T47D (cell line): ENCODE data around the gene PRICKLE4.

ENCODE experiments used
- DNase-seq, 2 experiments: peaks; one replicate each; pipeline versions ENCODE4 v3.0.0 to v3.0.0-alpha.2; 2011 to 2012; ENCODE audit warnings: low read depth in 1 of 2, low spot score in 1 of 2
- JUND ChIP-seq: IDR thresholded peaks from 2 replicates; pipeline ENCODE4 v1.6.1; 2012; ENCODE audit warnings: low read depth
- in situ Hi-C: cut with HindIII; loops from 2 replicates; pipeline ENCODE4 v1.10.0; 2016; ENCODE audit warnings: low sequenced_read_pairs, low pct_unique_long_range_greater_than_20kb

Gene PRICKLE4

DNA sequence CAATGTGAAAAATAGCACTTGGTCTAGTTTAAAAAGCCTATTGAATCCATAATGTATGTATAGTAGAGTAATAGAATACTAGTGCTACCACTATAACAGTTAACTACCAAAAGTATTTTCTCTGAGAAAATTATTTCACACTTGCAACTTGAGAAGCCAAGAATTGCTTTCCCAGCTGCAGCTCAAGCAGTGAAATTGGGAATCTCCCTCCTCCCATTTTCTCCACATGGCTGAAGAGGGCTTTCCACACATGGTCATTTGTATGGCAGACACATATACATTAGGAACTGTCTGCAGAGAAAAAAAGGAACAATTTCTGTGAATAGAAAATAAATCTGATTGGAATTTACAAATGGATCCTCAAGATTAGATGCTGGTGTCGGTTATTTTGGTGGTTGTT is 41.4 kb downstream of the PRICKLE4 start:
- no peak for TF ChIP-seq JUND
- in situ Hi-C loops: no loop called here
- DNase-seq: no peak

DNA sequence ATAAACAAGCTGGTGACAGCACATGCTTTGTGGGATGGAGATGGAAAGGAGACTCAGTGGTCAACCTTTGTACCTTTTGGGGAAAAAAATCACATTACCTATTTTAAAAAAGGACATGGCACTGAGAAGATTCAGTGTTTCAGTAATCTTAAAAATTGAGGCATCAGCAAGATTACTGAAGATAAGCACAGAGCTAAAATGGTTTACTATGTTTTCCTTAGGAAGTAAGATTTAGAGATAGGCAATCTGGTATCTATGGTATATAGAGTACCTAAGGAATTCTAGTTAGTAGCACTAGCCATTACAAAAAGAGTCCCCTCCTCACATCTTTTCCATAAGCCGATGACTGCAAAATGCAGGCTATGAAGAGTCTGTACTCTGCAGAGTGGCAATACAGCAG is 42.6 kb downstream of the PRICKLE4 start:
- in situ Hi-C loops: no loop called here
- no peak for TF ChIP-seq JUND

DNA sequence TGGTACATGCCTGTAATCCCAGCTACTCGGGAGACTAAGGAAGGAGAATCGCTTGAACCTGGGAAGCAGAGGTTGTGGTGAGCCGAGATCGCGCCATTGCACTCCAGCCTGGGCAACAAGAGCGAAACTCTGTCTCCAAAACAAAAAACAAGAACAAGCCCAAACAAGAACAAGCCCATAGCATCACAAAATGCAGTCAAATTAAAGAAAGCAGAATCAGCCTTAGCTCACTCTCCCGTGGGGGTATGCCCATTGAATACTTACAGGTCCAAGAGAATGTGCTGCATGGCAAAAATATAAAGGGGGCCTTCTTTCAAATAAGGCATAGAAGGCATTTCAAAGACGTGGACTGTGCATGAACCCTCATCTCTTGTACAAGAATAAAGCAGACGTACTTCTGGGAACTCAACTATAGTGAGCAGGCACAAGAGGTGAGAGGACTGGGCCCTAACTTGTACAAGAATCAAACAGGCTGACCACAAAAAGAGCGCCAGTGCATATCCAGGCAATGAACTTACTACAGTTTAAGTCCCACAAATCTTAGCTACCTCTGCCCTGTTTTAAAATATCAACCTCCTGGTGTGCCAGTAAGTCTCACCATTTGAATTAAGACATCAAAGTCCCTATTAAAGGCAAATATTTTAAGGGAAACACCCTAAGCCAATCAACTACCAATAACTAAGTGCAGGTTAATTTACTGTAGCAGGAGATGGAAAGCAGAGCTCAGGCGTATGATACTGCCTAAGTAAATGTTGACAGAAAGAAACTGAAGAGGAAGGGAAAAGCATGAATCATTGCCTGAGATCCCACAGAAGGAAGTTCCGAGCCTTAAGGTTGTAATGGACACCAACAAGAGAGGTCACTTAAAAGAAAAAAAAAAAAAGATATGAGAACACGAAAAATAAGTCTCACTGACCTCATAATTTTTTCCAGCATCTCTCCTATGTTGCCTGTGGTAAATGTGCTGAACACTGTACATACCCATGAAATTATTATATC is 44.3 kb downstream of the PRICKLE4 start:
- in situ Hi-C loops: no loop called here

More for the DNA sequence above, 42.6 kb downstream of the PRICKLE4 start:
- DNase-seq: no peak

DNA sequence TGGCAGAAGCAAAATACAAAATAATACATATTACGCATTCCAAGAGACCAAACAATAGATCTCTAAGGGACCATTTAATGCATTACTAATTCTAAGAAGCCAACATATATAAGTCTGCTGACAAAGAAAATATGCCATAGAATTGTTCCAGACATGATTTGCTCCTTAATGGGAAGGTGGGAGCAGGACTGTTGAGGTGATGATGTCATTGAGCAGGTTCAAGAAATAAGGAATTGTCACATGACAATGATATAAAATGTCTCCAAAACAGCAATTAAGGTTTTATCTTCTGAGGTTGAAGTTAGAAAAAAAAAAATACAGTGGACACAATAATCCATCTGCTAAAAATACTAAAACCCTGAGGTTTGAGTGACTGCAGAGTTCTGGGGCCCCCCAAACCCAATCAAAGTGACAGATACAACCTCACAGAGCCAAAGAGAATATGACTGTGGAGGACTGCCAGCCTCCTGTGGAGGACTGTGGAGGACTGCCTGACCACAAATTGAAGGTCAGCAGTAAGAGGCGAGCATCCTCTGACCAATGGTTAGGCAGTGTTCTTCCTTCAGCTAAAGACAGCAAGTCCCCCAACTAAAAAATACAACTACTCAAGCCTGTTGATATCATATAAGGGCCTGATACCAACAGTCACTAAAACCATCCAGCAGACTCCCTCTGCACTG is 45.9 kb downstream of the PRICKLE4 start:
- no peak for TF ChIP-seq JUND
- no peak for DNase-seq
- in situ Hi-C loops: no loop called here

More for the DNA sequence above, 44.3 kb downstream of the PRICKLE4 start:
- no peak for TF ChIP-seq JUND
- DNase-seq: peak in 1 of 2 experiments; percentile 66

DNA sequence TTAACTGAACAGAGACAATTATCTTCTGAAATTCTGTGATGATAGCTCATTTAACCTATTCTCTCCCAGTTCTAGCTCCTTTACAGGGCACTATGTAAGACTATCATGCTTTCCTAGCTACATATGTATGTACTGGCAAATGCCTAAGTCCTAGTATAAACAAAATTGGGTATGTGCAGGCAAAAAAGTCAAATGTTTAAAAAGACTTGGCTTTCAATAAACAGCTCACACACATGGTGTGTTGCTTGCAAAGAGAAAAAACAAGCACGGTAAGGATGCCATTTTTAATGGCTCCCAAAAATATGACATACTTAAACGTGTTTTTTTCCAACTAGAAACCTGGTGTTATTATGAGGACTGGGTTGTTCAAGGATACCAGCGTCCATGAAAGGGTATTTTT is 51.7 kb downstream of the PRICKLE4 start:
- in situ Hi-C loops: no loop called here
- TF ChIP-seq JUND: no peak
- no peak for DNase-seq

DNA sequence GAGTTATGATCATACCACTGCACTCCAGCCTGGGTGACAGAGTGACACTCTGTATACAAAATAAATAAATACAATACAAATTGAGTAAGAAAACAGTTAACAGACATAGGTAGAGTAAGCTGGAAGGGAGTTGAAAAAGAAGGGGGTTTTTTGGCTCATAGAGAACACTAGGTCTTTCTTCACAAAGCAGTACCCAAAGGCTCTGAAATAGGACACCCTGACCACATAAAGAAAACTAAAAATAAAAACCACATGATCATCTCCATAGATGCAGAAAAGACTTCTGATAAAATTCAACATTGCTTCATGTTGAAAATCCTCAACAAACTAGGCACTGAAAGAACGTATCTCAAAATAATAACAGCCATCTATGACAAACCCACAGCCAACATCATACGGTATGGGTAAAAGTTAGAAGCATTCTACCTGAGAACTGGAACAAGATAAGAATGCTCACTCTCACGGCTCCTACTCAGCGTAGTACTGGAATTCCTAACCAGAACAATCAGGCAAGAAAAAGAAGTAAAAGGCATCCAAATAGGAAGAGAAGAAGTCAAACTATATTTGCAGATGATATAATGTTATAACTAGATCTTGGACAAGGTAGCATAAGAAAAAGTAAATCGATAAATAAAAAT is 55.6 kb downstream of the PRICKLE4 start:
- DNase-seq: no peak
- in situ Hi-C loops: no loop called here
- TF ChIP-seq JUND: no peak

DNA sequence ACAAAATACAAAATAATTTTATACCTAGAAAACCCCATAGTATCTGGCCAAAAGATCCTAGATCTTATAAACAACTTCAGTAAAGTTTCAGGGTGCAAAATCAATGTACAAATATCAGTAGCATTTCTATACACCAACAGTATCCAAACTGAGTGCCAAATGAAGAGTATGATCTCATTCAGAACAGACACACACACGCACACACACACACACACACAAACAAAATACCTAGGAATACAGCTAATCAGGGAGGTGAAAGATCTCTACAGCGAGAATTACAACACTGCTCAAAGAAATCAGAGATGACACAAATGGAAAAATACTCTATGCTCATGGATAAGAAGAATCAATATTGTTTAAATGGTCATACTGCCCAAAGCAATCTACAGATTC is 56.1 kb downstream of the PRICKLE4 start:
- DNase-seq: no peak
- in situ Hi-C loops: no loop called here
- no peak for TF ChIP-seq JUND
